NCI-H1105 (cell line): ENCODE results near the gene NREP.
A peak's percentile ranks its signal among the peaks of the same experiment; 100 is the strongest.

Experiments used
- DNase-seq: peaks from one replicate; lab custom pipeline; 2025; lab: John Stamatoyannopoulos, UW

The NREP gene

DNA sequence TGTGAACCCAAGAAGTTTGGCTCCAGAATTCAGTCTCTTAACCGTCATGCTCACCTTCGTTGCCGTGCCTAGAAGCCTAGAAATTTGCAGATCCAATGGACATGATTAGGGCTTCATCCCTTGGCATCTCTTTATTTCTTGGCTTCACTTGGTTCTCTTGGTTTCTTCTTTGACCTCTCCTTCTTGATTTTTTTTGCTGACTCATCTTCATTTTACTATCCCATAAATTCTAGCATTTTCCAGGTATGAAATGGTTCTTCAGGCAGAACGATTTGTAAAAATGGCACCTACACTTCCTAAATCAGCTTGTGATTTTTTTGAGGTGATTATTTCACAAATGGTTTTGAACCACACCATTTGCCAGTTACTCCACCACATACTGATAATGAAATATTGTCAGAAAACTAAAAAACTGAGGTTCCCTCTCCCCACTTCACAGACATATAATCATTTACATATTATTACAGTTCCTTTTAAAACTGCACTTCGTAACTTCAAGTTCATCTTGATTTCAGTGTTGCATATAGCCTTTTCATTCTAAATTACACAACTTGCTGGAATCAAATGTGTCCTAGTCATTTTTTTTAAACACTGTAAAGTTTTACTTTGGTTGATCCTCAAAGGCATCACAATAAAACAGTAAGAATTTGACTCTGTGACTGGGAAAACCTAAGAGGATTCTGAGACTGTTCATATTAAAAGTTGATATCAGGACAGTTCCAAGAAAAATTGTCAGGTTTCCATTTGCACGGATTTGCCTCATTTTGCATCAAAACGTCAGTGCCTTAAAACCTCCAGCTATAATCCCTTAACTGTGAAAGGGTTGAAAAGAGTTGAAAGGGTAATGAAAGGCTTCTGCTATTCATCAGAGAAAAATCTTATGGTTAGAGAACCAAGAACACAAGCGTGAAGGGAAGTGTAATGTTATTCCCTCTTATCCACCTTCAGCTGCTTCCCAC is 8.9 kb upstream of the NREP start:
- no peak for DNase-seq

DNA sequence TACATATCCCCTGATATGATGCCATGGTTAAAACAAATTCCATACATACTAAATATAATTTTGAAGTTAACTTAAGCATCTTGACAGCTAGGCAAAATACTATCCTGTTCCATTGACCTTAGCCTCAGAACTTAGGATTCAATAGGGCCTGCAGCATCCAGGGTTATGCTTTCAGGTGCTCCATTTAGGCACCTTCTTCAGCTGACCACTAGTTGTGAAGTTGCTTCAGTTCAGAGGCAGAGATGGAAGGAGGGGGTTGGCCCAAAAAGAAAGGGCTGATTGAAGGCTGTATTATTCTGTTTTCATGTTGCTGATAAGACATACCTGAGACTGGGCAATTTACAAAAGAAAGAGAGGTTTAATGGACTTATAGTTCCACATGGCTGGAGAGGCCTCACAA is 7.0 kb upstream of the NREP start:
- DNase-seq, result no peak

DNA sequence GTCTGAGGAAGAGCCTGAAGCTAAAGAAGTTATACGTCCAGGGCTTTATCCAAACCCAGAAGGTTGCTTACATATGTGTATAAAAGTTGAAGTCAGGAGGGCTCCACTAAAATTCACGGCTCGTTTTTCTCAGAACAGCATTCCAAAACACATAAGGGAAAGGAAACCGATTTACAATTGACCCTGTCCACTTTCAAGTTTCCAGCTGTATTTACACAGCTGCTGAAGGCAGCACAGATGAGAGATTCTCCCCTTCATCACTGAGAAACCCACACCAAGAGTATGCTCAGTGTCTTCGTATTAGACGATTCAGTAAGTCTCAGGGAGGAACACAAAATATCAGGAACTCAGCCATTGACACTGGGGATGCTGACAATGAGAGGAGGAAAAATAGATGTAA is 5.9 kb upstream of the NREP start:
- DNase-seq, result no peak

DNA sequence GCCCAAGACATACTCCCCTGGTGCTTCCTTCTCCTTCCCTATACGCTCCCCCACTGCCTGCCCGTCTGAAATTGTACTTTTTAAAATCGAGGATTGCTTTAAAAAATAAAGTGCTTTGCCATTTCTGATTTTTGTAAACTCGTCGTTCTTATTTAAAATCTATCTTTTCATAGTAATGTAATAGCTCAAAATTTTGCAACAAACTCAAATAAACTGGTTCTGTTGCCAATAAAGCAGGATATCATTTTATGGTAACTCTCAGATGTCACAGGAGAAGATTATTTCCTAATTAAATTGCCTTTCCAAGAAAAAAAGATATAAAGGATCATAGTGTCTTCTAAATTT is 1.3 kb upstream of the NREP start:
- DNase-seq, result no peak

DNA sequence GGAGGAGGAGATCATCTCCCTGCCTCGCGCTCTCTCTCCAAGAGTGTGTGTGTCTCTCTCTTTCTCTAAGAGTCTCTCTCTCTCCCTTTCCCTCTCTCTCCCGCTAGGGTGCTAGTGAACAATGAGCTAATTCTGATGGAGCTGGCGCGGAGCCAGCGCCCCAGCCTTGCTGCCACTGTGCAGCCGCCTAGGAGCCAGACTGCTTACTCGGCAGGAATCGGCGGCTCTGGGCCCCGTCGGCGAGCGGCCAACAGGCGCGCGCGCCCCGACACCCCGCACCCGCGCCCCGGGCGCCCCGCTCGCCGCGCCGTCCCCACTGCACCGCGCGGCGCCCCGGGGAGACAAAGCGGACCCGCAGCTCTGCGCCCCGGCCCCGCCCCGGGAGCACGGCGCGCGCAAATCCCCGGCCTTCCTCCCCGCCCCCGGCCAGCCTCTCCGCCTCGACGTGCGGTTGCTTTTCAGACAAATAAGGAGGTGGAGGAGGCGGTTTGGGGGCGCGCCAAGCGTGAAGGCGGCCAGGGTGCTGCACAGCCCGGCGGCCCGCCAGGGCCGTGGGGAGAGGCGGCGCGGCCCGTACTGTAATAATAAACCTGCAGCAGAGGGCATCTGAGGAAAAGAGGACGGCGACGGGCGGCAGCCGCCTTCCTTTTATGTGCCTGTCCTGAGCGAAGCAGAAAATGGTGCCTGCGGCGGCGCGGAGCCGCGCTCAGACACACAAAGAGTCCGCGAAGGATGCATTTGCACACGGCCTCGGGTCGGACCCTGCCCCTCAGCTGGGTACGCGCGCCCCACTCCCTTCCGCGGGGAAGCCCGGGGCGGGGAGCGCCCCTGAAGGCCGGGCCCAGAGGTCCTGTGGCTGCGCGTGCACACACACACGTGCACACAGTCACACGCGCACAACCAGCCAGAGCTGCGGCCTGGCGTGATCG is 625 bp upstream of the NREP start:
- DNase-seq, result peak; percentile 77

DNA sequence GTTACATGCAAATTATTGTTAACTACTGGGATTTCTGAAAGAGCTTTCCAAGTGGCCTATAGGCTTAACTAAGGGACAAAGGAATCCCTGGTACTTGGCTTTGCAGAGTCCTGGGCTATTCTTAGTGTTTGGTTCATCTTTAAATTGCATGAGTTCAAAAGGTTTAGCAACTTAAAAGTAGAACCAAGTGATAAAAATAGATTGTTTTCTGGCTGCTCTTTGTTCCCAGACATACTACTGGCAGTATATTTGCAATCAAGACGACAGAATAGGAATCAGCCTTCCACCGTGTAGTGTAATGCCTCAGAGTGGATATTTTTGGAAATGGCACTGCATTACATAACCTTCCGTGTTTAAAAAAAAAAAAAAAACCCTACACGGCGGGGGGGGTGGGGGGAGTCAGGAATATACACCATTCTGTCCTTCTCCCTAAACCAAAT is 1.0 kb downstream of the NREP start:
- no peak for DNase-seq

DNA sequence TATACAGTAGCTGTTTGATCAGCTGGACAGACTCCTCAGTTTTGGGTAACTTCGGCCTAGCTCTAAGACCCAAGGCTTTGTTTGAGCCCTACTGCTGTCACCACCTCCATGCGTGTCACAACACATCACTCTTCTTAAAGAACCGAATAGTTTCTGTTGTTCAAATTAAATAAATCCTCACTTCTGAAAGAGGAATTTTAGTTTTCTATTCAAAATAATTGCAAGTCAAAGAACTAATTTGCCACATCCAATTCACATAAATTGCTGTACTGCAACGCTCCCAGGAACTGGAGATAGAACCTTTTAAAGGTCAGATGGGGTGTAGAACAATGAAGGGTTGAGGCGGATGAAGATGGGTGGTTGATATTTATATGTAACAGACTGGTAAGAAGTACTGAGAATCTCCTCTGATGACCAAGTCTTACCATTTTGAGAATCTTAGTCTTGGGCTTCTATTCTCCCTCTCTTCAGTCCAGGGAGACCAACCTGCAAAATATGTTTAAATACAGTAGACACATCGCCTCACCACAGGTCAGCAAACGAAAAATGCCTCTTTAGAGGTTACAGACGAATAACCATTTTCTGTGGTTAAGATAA is 1.6 kb downstream of the NREP start:
- no peak for DNase-seq

DNA sequence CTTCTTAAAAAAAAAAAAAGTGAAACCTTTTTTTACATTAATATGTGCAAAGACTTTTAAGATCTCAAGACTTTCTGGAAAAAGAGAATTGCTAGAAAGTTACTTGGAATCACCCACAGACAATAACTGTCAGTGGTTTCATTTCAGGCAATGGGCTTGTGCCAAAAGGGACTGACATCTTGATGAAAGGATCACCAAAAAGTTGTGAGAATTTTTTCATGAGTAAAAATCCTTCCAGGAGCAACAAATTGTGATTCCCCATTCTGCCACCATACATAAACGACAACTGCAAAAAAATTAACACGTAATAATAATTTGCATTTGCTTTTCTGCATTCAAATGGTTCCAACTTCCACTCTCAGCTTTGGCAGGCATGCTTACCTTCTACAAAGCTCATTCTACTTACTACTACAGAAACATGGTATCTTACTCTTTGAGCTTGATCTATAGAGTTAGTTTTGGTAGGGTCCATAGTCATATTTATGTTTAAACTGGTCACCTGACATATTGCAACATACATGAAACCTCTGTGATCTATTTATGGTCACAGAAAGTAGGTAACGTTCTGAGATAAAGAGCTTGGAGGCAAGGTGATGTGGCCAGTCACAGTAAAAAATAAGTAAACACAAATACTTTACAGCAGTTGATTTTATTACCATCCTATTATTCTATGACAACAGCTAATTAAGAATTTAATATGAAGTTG is 3.0 kb downstream of the NREP start:
- DNase-seq, result no peak

DNA sequence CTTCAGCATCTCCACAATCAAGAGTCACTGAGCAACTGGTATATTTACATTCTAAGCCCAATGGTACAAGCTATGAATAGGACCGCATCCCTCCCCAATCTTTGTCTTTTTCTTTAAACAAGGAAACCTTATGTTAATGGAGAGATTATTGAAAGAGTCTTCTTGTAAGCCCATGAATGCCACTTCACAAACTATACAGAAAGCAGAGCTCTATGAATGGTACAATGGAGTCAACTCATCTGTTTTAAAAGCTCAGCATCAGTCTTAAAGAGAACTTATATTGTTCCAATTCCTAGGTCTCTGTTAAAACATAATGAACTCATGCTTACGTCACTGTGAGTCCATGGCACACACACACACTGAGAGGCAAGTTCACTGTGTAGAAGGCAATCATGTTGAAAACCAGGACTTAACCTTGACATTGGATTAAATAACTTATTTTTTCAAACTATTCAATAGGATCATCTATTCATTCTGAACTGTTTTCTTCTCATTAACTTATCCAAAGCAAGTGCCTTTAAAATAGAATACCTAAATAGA is 4.5 kb downstream of the NREP start:
- DNase-seq, result no peak

DNA sequence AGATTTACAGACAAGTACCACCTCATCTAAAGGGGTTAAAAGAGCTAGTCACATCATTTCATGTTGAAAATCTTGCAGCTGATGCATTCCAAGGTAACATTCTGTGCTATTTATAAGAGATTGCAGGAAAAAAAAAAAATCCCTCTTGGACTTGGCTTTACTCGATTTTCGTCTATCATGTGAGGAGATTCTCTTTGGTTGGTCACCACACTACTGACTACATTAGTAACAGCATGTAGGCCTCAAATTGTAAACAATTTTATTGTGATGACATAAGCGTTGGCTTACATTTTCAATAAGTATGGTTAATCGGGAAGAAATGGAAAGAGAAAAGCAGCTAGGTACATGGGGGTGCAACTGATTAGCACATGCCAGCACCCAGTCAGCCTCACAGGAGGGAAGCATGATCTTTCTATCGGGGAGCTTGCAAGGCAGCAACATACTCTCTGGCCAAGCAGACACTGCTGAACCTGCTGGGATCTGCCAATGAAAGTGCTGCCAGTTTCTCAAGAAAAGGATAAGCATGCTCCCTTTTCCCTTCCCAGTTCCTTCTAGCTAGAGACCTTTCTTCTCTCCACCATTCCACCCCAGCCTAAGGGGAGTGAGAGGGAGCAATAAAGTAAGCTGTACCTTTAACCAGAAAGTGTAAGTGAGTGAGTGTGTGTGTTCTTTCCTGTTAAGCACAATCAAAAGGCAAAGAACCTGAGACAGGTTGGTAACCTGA is 7.5 kb downstream of the NREP start:
- DNase-seq, result no peak

DNA sequence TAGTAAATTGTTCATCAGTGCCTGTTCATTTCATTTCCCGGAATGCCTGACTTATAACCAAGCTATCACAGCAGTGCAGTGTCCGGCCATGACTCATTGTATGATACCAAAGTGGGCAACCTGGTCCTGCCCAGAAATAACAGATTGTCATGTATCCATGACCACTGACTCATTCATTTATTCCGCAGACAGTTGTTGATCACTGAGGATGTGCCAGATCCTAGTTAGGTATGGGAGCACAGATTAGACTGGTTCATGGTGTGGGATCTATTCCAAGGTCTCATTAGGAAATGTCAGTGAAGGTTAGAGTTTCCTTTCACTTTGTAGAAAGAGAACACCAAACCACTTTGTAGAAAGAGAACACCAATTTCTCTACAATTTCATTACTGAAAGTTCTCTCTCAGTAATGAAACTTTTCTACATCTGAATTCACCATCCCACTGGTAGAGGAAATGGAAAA is 8.7 kb downstream of the NREP start:
- DNase-seq, result no peak

DNA sequence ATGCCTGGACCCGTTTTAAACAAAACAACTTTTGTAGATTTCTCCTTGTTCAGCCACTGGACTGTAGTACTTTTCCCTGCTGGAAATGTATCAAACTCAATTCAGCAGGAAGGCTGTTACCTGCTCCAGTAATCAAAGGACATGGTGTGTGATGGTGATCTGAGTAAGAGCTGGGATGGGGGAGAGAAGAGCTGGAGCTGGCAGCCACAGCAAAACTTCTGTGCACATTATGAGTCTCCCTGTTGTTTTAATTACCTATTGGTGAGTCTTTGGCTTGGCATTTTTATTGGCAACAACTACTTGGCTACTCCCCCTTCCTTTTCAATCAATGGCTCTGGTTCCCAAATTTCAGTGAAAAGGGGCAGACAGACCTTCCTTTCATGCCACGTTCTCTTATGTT is 9.7 kb downstream of the NREP start:
- no peak for DNase-seq

DNA sequence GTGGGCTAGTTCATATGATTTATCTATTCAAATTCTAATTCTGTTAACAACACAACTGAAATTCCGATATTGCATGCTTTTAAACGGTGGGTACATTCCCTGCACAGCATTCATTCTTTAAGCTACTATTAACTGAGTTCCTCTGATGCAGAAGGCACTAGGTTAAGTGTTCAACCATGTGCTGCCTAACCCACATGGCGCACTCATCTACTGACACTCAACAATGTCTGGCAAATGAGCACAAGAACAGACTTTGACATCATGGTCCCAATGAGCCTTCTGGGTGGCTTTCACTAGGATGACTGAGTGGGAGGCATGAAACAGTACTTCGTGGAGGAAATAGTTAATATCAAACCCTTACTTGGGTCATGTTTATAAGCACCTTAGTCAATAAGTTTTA is 10.2 kb downstream of the NREP start:
- DNase-seq, result no peak

DNA sequence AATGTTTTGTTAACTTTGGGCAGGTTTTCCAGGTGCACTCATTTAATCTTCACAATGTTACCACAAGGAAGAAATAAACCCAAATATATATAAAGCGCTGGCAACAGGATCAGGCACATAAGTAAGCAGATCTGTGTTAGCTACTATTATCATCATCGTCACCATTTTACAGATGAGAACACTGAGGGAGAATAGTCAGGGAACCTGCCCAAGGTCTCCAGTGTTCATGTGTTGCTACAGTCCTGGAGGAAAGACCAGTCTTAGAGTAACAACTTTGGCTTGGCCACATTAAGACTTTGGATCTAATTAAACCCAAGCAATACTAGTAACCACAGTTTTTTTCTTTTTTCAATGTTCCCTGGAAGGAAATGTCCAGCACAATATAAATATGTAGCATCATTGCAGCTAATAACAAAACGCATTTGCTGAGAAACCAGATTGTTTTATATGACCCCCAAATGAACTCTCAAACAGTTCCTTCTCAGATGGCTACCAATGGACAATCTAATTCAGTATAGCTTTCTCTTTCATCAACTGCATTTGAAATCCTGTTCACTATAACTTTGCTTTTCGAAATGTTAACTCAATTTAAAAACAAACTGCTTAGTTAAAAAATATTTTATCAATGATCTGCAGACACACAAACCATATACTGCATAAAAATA is 11.8 kb downstream of the NREP start:
- DNase-seq, result no peak

DNA sequence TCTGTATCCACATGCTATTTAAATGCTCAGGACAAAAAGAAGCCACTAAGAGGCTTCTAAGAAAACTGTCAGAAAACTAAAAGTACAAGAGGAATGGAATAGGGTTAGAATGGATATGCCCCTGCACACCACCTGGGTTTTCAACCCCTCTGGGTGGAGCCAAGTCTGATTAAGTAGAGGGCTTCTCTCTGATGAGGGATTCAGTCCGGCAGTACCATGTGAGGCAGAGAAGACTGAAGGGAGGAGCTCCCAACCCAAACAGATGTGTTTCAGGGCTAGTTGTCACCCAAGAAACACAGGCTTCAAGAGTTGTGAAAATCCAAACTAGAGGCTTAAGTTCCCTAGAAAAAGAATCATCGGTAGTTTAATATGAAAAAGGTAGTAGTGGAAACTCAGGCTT is 12.5 kb downstream of the NREP start:
- no peak for DNase-seq

DNA sequence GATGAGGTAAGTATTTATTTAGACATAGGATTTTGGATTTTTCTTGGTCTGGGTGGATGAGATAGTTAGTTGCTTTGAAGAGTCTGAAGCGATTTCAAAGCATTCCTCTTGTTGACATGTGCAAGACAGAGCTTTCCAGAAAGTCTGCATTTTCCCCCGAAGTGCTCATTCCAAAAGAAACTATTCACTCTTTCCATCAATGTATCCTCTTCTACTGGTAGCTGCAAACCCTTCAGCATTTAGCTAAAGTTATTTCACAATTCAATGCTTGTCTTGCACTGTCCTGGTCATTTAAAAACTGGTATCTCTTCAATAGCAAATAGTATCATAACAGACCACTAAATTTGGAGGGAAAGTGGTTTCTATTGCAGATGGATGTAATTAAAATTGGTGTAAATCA is 13.0 kb downstream of the NREP start:
- no peak for DNase-seq

DNA sequence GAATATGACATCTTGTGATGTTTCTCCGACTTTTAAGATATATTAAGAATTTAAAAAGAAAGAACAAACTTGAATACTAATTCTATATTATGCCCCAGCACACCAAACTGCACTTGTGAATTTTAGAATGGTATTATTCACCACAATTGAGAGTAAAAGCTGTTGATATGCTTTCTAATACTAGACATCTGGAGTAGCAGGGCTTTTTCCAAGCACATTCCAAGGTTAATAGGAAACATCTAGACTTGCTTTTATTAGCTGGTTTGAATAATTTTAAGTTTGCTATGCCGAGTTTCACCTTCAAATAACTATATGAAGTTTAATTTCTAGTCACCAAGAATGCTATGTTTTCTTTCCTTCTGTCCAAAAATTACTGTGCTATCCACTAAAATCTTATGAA is 13.5 kb downstream of the NREP start:
- DNase-seq, result no peak

DNA sequence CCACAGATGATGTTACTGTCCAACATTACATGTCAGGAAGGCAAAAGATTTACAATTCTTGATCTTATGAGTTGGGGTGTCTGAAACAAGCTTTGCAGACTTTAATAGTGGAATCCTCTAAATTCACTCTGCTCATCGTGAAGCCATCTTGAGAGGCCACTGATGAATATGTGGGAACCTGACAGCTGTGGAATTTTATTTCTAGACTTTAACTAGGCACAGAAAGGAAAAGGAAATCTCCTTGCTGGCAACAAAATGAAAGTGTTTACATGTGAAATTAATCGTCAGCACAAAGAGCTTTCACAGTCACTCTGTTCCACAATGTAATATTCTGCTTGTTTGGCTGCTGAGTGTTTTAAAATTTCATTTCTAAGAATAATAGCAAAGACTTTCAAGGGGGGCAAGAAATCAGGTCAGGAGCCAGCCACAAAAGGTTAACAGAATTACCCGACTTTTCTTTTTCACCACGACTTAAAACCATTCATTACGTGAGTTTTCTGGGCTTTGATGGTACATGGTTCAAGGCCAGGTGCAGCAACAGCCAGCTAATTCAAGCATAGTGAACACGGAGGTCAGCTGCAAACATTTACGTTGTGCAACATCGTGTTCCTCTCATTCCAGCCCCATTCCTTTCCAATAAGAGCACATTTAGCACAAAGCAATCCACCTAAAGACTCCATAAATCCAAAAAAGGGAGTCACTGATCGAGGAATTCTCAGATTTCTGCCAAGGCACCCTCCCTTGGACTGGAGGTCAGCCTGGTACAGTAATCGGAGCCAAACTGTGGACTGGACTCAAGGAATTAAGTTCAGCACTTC is 14.6 kb downstream of the NREP start:
- no peak for DNase-seq

DNA sequence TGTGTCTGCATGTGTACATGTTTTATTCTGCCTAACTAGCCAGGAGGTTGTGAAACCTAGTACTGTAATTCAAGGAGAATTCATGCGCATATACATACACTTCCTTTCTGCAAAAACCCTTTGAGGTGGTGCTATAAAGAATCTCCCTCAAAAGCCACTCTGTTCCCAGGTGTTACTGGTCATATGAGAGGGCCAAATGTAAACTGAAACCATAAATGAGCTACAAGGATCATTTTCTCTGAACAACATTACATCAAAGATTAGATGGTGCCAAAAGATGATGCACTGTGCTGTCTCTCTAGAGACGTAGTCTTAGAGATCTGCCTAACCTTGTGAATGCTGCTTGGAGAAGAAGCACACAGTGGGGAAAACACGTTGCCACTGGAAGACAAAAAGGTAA is 15.7 kb downstream of the NREP start:
- DNase-seq, result no peak

DNA sequence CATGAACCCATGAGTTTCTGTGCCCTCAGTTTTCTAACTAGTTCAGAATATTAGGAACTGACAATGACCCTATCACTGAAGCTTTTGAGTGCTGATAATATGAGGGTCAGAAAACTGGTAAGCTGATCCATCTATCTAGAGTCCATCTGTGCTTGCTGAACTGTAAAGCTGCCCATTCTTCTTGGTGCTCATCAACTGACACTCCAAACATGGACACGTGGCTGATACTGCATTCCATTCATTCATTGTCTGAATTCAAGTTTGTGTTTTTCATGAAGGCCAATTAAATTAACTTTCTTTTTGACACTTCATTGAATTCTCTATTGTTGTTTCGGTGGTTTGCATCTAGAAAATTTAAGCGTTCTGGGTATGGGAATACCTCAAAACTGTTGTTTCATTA is 17.6 kb downstream of the NREP start:
- no peak for DNase-seq
